Cortex of kidney (tissue), 1 donor: ENCODE measurements around the gene SERPINA10.
"Not testable (repeated sequence)": the region's sequence is repeated elsewhere in the genome, so short reads cannot be mapped to it uniquely, and the experiment has no call there.

Experiments
- DNase-seq: peaks from one replicate; lab custom pipeline; 2025; lab: John Stamatoyannopoulos, UW

SERPINA10 gene

DNA sequence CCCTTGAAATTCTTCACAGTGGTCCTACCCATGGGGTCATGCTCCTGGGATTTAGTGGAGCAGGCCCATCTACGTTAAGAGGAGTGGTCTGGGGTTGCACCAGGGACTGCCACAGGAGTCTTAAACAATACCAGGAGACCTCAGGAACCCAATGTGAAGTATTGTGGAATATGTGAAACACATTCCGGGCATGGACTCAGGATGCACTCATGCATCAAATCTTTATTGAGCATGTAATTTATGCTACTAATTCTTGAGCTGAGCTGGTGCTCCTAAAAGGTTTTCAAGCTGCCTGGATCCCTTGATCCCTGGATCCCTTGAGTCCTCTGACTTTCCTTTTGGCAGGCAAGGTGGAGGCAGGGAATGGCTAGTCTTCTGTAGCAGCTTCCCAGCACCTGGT lies 8.8 kb downstream of the SERPINA10 start:
- DNase-seq, result no peak

GRCh38 chr14:94282991-94283723 lies 9.9 kb downstream of the SERPINA10 start:
- no peak for DNase-seq

DNA sequence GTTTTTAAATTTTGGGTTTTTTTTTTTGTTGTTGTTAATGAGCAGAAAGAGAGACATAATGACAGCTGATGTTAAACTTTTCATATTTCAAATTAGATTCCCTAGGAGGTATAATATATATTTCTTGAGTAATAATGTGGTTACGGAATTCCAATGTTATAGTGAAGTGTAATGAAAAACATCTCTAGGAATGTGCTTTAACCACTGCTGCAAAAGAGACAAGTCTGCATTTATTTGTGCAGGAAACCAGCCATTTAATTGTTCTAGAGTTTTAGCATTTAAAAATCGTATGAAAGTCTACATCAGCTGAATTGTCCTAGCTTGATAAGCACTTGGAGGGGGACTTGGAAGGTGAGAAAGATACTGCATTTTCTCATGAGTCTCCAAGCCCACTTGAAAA lies 14.3 kb downstream of the SERPINA10 start:
- DNase-seq, result no peak

- not testable (repeated sequence) for DNase-seq
These were observed 16.0 kb downstream of the SERPINA10 start for GRCh38 chr14:94276898-94277561.

DNA sequence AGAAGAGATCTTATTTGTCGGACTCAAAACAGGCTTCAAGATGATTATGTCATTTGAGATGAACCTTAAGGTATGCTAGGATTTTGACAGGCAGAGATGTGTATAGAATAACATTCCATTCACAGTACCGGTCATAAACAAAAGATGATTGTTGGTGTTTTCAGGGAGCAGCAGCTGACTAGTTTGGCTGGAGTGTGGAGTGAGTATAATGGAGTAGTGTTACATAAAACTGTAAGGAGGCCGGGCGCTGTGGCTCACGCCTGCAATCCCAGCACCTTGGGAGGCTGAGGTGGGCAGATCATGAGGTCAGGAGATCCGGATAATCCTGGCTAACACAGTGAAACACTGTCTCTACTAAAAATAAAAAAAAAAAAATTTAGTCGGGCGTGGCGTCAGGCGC lies 23.9 kb downstream of the SERPINA10 start:
- no peak for DNase-seq

DNA sequence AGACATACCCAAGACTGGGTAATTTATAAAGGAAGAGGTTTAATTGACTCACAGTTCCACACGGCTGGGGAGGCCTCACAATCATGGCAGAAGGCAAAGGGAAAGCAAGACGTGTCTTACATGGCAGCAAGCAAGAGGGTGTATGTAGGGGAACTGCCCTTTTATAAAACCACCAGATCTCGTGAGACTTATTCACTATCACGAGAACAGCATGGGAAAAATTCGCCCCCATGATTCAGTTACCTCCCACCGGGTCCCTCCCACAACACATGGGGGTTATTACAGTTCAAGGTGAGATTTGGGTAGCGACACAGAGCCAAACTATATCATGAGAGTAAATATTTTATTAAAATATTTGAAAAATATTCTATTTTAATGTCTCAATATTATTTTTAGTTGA lies 24.5 kb downstream of the SERPINA10 start:
- not testable (repeated sequence) for DNase-seq

DNA sequence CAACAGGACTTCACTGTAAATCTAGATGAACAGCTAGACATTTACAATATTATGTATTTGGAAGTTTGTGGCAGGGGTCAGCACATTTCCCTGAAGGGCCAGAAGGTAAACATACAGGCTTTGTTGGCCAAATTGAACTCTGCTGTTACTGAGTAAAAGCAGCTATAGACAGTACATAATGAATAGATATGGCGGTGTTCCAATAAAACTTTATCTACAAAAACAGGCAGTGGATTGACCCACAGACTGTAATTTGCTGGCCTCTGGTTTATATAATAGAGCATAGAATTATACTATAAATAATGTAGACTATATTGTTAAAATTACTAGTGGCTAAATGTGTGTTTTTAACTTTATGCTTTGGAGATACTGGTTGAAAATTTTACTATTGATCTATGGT lies 25.7 kb downstream of the SERPINA10 start:
- no peak for DNase-seq

DNA sequence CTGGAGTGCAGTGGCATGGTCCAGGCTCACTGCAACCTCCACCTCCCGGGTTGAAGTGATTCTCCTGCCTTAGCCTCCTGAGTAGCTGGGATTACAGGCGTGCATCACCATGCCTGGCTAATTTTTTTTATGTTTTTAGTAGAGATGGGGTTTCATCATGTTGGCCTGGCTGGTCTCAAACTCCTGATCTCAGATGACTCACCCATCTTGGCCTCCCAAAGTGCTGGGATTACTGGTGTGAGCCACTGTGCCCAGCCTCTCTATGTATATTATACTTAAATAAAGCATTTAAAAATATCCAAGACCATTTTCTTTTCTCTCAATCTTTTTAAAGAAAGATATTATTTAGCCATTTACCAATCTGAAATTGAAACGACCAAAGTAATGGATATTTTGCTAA lies 28.9 kb downstream of the SERPINA10 start:
- DNase-seq, result not testable (repeated sequence)

GRCh38 chr14:94244182-94244581 lies 48.9 kb downstream of the SERPINA10 start:
- no peak for DNase-seq

DNA sequence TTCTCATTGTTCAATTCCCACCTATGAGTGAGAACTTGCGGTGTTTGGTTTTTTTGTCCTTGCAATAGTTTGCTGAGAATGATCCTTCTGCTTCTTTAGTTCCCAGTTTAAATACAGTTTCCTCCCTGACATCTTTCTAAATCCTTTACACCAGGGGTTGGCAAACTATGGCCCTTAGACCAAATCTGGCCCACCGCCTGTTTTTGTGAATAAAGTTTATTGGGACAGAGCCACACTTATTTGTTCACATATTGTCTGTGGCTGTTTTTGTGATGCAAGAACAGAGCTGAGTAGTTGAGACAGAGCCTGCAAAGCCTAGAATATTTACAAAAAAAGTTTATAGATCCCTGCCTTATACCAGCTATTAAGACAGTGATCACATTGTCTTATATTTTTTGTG lies 53.7 kb downstream of the SERPINA10 start:
- no peak for DNase-seq

- no peak for DNase-seq
These were observed 55.1 kb downstream of the SERPINA10 start for GRCh38 chr14:94237983-94238382.

GRCh38 chr14:94237046-94237445 lies 56.0 kb downstream of the SERPINA10 start:
- DNase-seq, result no peak
